SK-N-SH (cell line): ENCODE data around the gene OR2T6. TPM values are rescaled to one million over a fixed set of nuclear protein-coding genes. Genes with fewer than 3 reads are reported as not detected.

ENCODE experiments used
- CTCF ChIA-PET: fragments of 300-600, 350-600 bp; formaldehyde crosslinking; extraction: SDS; loops from one replicate; lab custom pipeline; 2021; lab: Yijun Ruan, JAX
- POLR2A ChIA-PET: fragments of 350-600 bp; sonication (Branson Sonifier 250); formaldehyde crosslinking; extraction: SDS; loops from one replicate; lab custom pipeline; 2020; ENCODE audit warnings: antibody characterized with exemption, inconsistent platforms; lab: Yijun Ruan, JAX
- DNase-seq: peaks from one replicate; pipeline ENCODE4 v3.0.0; 2012
- H2AFZ ChIP-seq: fragments of 200-600 bp; sonication (generic); 2 replicates; pipeline ENCODE4 v1.8.1; 2016; ENCODE audit warnings: antibody characterized with exemption, mild to moderate bottlenecking, low read depth
- H3F3A ChIP-seq: fragments of 200-600 bp; sonication (generic); replicated peaks from 2 replicates; pipeline ENCODE3; 2016; ENCODE audit warnings: antibody characterized with exemption, mild to moderate bottlenecking; ENCODE audit not compliant: insufficient read depth
- H3K27ac ChIP-seq, 2 experiments: fragments of 200-500 bp in 1 of 2; fragments of 200-600 bp in 1 of 2; sonication (Bioruptor generic) in 1 of 2; sonication (generic), shearing (Covaris generic) in 1 of 2; 2 replicates each; pipeline versions ENCODE4 v1.5.1 to v1.6.1; 2014 to 2016; ENCODE audit warnings: low read depth in 2 of 2, inconsistent platforms in 1 of 2, low read length in 1 of 2, mild to moderate bottlenecking in 1 of 2, mixed read lengths in 1 of 2
- H3K27me3 ChIP-seq: fragments of 200-600 bp; sonication (generic), shearing (Covaris generic); 2 replicates; pipeline ENCODE4 v1.6.1; 2016; ENCODE audit warnings: mixed run types; ENCODE audit not compliant: insufficient read depth
- H3K36me3 ChIP-seq, 2 experiments: fragments of 200-500 bp in 1 of 2; fragments of 200-600 bp in 1 of 2; sonication (Bioruptor generic) in 1 of 2; sonication (generic) in 1 of 2; replicated peaks in 1 of 2; 2 replicates each; pipeline versions ENCODE3 to v1.5.1; 2014 to 2016; ENCODE audit warnings: low read length in 1 of 2, mild to moderate bottlenecking in 1 of 2; ENCODE audit not compliant: insufficient read depth in 2 of 2, control insufficient read depth in 1 of 2
- H3K4me1 ChIP-seq, 2 experiments: fragments of 200-500 bp in 1 of 2; fragments of 200-600 bp in 1 of 2; sonication (Bioruptor generic) in 1 of 2; sonication (generic), shearing (Covaris generic) in 1 of 2; 2 replicates each; pipeline versions ENCODE4 v1.5.1 to v1.6.1; 2014 to 2016; ENCODE audit warnings: low read depth in 1 of 2, low read length in 1 of 2, mixed run types in 1 of 2; ENCODE audit not compliant: insufficient read depth in 2 of 2, control insufficient read depth in 1 of 2
- H3K4me2 ChIP-seq: fragments of 200-600 bp; sonication (generic), shearing (Covaris generic); 2 replicates; pipeline ENCODE4 v1.6.1; 2017; ENCODE audit warnings: mixed run types
- H3K4me3 ChIP-seq, 2 experiments: fragments of 200-500 bp in 1 of 2; fragments of 200-600 bp in 1 of 2; sonication (Bioruptor generic) in 1 of 2; sonication (generic), shearing (Covaris generic) in 1 of 2; 2 replicates each; pipeline versions ENCODE4 v1.5.1 to v1.8.1; 2014 to 2016; ENCODE audit warnings: low read depth in 2 of 2, inconsistent platforms in 1 of 2, low read length in 1 of 2, mild to moderate bottlenecking in 1 of 2, mixed read lengths in 1 of 2, moderate library complexity in 1 of 2
- H3K79me2 ChIP-seq: fragments of 200-600 bp; sonication (generic); 2 replicates; pipeline ENCODE4 v1.8.1; 2017; ENCODE audit warnings: mild to moderate bottlenecking; ENCODE audit not compliant: insufficient read depth
- H3K9ac ChIP-seq: fragments of 200-600 bp; sonication (generic); 2 replicates; pipeline ENCODE4 v1.6.1; 2017; ENCODE audit warnings: mixed run types
- H3K9me2 ChIP-seq: fragments of 200-600 bp; sonication (generic); 2 replicates; pipeline ENCODE4 v1.6.1; 2017; ENCODE audit warnings: mixed run types
- H3K9me3 ChIP-seq: fragments of 200-600 bp; sonication (generic); 2 replicates; pipeline ENCODE4 v1.6.1; 2017; ENCODE audit warnings: mixed run types, mild to moderate bottlenecking, moderate library complexity
- H4K20me1 ChIP-seq: fragments of 200-600 bp; sonication (generic); 2 replicates; pipeline ENCODE4 v1.6.1; 2017; ENCODE audit warnings: mild to moderate bottlenecking, mixed run types; ENCODE audit not compliant: insufficient read depth
- EP300 ChIP-seq, 2 experiments: IDR thresholded peaks; 2 replicates each; pipeline versions ENCODE4 v1.4.0 to v1.6.1; 2012; ENCODE audit warnings: borderline replicate concordance in 1 of 2, low read depth in 1 of 2, low read length in 1 of 2
- FOXJ3 ChIP-seq: sonication (generic); formaldehyde crosslinking; IDR thresholded peaks from 2 replicates; pipeline ENCODE4 v1.5.1; 2020; ENCODE audit warnings: mild to moderate bottlenecking, missing genetic modification reagents
- IRF3 ChIP-seq: fragments of 150-350 bp; IDR thresholded peaks from 2 replicates; pipeline ENCODE4 v1.6.1; 2016; ENCODE audit warnings: mild to moderate bottlenecking, low read depth, low read length
- JUND ChIP-seq: IDR thresholded peaks from 2 replicates; pipeline ENCODE4 v1.4.0; 2012
- NFIC ChIP-seq: IDR thresholded peaks from 2 replicates; pipeline ENCODE4 v1.4.0; 2012; ENCODE audit warnings: borderline replicate concordance
- NRF1 ChIP-seq: IDR thresholded peaks from 2 replicates; pipeline ENCODE4 v1.6.1; 2012; ENCODE audit warnings: low read depth, mild to moderate bottlenecking, low read length
- POLR2AphosphoS5 ChIP-seq: IDR thresholded peaks from 2 replicates; pipeline ENCODE4 v1.6.1; 2012; ENCODE audit warnings: low read depth, low read length
- RCOR1 ChIP-seq: fragments of 150-350 bp; IDR thresholded peaks from 2 replicates; pipeline ENCODE4 v1.6.1; 2017; ENCODE audit warnings: antibody characterized with exemption, low read length
- SIN3A ChIP-seq: IDR thresholded peaks from 2 replicates; pipeline ENCODE4 v1.6.1; 2012; ENCODE audit warnings: low read depth, mild to moderate bottlenecking, low read length, moderate library complexity, borderline replicate concordance
- TAF1 ChIP-seq: IDR thresholded peaks from 2 replicates; pipeline ENCODE4 v1.6.1; 2012; ENCODE audit warnings: low read depth, mild to moderate bottlenecking, low read length, moderate library complexity, borderline replicate concordance
- USF2 ChIP-seq: fragments of 150-350 bp; IDR thresholded peaks from 2 replicates; pipeline ENCODE4 v1.6.1; 2017; ENCODE audit warnings: antibody characterized with exemption, low read length, low read depth, borderline replicate concordance
- YY1 ChIP-seq: IDR thresholded peaks from 2 replicates; pipeline ENCODE4 v1.4.0; 2012; ENCODE audit warnings: low read depth, mild to moderate bottlenecking
- WGBS: methylation state at CpG from one replicate; pipeline ENCODE4 v1.1.6; 2017; ENCODE audit warnings: low lambda C conversion rate; 5-methylcytosine and 5-hydroxymethylcytosine counted together
- polyA plus RNA-seq, 3 experiments: library from polyadenylated mRNA; depleted of rRNA; stranded (reverse); fragments of >200 nt; gene quantifications; 2 replicates each; pipeline ENCODE4 v1.2.3, GENCODE V29; 2012

Gene OR2T6
- polyA plus RNA-seq, 1 of the 3 experiments (the other 2 are of a cell fraction), result not detected

GRCh38 chr1:248393050-248393449 is 17.5 kb downstream of the OR2T6 start:
- Histone ChIP-seq H3F3A (no peaks in the 10 kb centered on the region), H3K4me1 (no peaks in the 10 kb centered on the region), H3K4me3 (no peak overlapping the region), H2AFZ (no peak overlapping the region), H3K79me2 (no peaks in the 10 kb centered on the region), H4K20me1 (no peaks in the 10 kb centered on the region), H3K27ac (no peak overlapping the region), H3K4me2 (no peak overlapping the region), H3K27me3 (no peaks in the 10 kb centered on the region), H3K36me3 (no peaks in the 10 kb centered on the region), H3K9me2 (no peaks in the 10 kb centered on the region), H3K9ac (no peak overlapping the region), H3K9me3 (no peaks in the 10 kb centered on the region)
- DNase-seq, result no peak
- CTCF ChIA-PET, result no interaction called here
- 3% methylated on average over 2 of the region's 2 CpGs for WGBS
- POLR2A ChIA-PET, result no interaction called here
- TF ChIP-seq USF2, result no peak
- TF ChIP-seq RCOR1, result no peak
- TF ChIP-seq IRF3, result no peak
- no peak for TF ChIP-seq NFIC
- no peak for TF ChIP-seq SIN3A
- no peak for TF ChIP-seq JUND
- TF ChIP-seq FOXJ3 (CRISPR knock-in tag), result no peak

GRCh38 chr1:248402748-248403147 is 27.2 kb downstream of the OR2T6 start, which contains the start of gene OR2T1:
Gene OR2T1, plus strand, starts transcription at chr1:248403048. Its CDS starts 3,100 bp downstream, at chr1:248406148.
- Histone ChIP-seq H3F3A (no peaks in the 10 kb centered on the region), H3K9me3 (no peaks in the 10 kb centered on the region), H3K27ac (no peak within 1 kb of the TSS), H3K79me2 (no peaks in the 10 kb centered on the region), H3K36me3 (no peaks in the 10 kb centered on the region), H3K4me2 (no peak within 1 kb of the TSS), H3K9ac (no peak within 1 kb of the TSS), H3K9me2 (no peaks in the 10 kb centered on the region), H3K4me3 (no peak within 1 kb of the TSS), H3K4me1 (no peaks in the 10 kb centered on the region), H2AFZ (no peak within 1 kb of the TSS), H4K20me1 (no peaks in the 10 kb centered on the region), H3K27me3 (no peaks in the 10 kb centered on the region)
- TF ChIP-seq RCOR1 (no peak), NRF1 (no peak), EP300 (IDR thresholded peaks at IDR 0.05; ENCODE audit: borderline replicate concordance in 1 of 2, low read depth in 1 of 2, low read length in 1 of 2) (no peak), TAF1 (no peak), FOXJ3 (CRISPR knock-in tag) (no peak), POLR2AphosphoS5 (no peak), YY1 (no peak)
- ChIA-PET POLR2A (no interaction called here), CTCF (no interaction called here)
- 2% methylated on average over 3 of the region's 3 CpGs for WGBS
- DNase-seq, result no peak
